ENCODE data around the gene PXMP4.

DNA sequence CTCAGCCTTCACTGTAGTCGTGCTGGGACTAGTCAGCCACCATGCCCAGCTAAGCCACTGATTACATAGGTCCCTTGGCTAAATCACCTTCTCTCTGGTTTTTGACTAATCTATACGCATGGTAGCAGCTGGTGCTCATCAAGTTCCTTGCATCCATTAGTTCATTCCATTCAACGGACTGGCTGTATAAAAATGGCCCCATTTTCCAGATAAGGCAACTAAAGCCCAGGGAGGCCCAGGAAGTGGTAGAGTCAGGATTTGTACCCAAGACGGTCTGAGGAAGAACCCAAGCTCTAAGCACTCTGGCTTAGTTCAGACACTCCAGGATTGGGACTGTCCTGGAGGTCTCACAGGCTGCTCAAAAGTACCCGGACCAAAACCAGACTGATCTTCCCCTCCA is 38.8 kb downstream of the PXMP4 start:
- TF ChIP-seq, protein P1, sequence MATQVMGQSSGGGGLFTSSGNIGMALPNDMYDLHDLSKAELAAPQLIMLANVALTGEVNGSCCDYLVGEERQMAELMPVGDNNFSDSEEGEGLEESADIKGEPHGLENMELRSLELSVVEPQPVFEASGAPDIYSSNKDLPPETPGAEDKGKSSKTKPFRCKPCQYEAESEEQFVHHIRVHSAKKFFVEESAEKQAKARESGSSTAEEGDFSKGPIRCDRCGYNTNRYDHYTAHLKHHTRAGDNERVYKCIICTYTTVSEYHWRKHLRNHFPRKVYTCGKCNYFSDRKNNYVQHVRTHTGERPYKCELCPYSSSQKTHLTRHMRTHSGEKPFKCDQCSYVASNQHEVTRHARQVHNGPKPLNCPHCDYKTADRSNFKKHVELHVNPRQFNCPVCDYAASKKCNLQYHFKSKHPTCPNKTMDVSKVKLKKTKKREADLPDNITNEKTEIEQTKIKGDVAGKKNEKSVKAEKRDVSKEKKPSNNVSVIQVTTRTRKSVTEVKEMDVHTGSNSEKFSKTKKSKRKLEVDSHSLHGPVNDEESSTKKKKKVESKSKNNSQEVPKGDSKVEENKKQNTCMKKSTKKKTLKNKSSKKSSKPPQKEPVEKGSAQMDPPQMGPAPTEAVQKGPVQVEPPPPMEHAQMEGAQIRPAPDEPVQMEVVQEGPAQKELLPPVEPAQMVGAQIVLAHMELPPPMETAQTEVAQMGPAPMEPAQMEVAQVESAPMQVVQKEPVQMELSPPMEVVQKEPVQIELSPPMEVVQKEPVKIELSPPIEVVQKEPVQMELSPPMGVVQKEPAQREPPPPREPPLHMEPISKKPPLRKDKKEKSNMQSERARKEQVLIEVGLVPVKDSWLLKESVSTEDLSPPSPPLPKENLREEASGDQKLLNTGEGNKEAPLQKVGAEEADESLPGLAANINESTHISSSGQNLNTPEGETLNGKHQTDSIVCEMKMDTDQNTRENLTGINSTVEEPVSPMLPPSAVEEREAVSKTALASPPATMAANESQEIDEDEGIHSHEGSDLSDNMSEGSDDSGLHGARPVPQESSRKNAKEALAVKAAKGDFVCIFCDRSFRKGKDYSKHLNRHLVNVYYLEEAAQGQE (IDR thresholded peaks at IDR 0.05; ENCODE audit: borderline replicate concordance): no peak
- TF ChIP-seq, protein P2, sequence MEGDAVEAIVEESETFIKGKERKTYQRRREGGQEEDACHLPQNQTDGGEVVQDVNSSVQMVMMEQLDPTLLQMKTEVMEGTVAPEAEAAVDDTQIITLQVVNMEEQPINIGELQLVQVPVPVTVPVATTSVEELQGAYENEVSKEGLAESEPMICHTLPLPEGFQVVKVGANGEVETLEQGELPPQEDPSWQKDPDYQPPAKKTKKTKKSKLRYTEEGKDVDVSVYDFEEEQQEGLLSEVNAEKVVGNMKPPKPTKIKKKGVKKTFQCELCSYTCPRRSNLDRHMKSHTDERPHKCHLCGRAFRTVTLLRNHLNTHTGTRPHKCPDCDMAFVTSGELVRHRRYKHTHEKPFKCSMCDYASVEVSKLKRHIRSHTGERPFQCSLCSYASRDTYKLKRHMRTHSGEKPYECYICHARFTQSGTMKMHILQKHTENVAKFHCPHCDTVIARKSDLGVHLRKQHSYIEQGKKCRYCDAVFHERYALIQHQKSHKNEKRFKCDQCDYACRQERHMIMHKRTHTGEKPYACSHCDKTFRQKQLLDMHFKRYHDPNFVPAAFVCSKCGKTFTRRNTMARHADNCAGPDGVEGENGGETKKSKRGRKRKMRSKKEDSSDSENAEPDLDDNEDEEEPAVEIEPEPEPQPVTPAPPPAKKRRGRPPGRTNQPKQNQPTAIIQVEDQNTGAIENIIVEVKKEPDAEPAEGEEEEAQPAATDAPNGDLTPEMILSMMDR (IDR thresholded peaks at IDR 0.05; ENCODE audit: poor library complexity, severe bottlenecking): no peak
- TF ChIP-seq TAF1 (IDR thresholded peaks at IDR 0.05; ENCODE audit: low read depth) (no peak), POLR2AphosphoS5 (IDR thresholded peaks at IDR 0.05) (no peak)

All from neural cell (in vitro differentiated cells).